HepG2 (cell line): ENCODE results near the gene CCL27. TPM values are rescaled to one million over a fixed set of nuclear protein-coding genes. Genes with fewer than 3 reads are reported as not detected.

Source experiments
- ATAC-seq: fragments of 200-7000 bp; cut with Tn5 transposase; 3 replicates; pipeline ENCODE4 v1.9.1; 2020; ENCODE audit warnings: mild to moderate bottlenecking, moderate library complexity
- BruUV-seq: library from RNA; stranded (reverse); fragments of 400-500 nt; replicated peaks from 2 replicates; lab custom pipeline; 2021; lab: Mats Ljungman, UMichigan
- CTCF ChIA-PET: fragments of 300-600 bp; formaldehyde crosslinking; extraction: SDS; loops from one replicate; lab custom pipeline; 2021; ENCODE audit warnings: low total read pairs, inconsistent platforms, low intra/inter-chr PET ratio; lab: Yijun Ruan, JAX
- POLR2A ChIA-PET: fragments of 350-600 bp; sonication (Branson Sonifier 250); formaldehyde crosslinking; loops from one replicate; lab custom pipeline; 2020; ENCODE audit warnings: antibody characterized with exemption, inconsistent platforms; lab: Yijun Ruan, JAX
- DNase-seq: peaks from one replicate; pipeline ENCODE4 v3.0.0-alpha.2; 2015; ENCODE audit warnings: low spot score
- FAIRE-seq: peaks from 3 replicates; lab custom pipeline; 2011; peaks lifted over from hg19 to GRCh38; lab: Jason Lieb, UNC
- H2AFZ ChIP-seq: one replicate; pipeline ENCODE4 v1.6.1; 2011; ENCODE audit warnings: low read length, inconsistent platforms
- H3K27ac ChIP-seq: fragments of 300-600 bp; 3 replicates; pipeline ENCODE4 v1.8.0; 2011; ENCODE audit warnings: mixed run types, mild to moderate bottlenecking, mixed read lengths, low read length, inconsistent platforms; ENCODE audit not compliant: insufficient read depth; ENCODE audit errors: extremely low read length
- H3K27me3 ChIP-seq, 2 experiments: fragments of 200-600 bp in 1 of 2; 2 replicates in 1 of 2; 3 replicates in 1 of 2; pipeline versions ENCODE4 v1.6.0 to v1.8.0; 2011; ENCODE audit warnings: low read length in 2 of 2, mild to moderate bottlenecking in 2 of 2, moderate library complexity in 2 of 2, inconsistent platforms in 1 of 2; ENCODE audit not compliant: insufficient read depth in 2 of 2, control insufficient read depth in 1 of 2
- H3K36me3 ChIP-seq, 2 experiments: fragments of 200-600 bp in 1 of 2; replicated peaks in 1 of 2; 2 replicates in 1 of 2; 3 replicates in 1 of 2; pipeline versions ENCODE4 v1.5.1 to v1.8.0; 2011; ENCODE audit warnings: low read length in 2 of 2, inconsistent platforms in 1 of 2; ENCODE audit not compliant: insufficient read depth in 2 of 2, control insufficient read depth in 1 of 2
- H3K4me1 ChIP-seq: 2 replicates; pipeline ENCODE4 v1.5.1; 2012; ENCODE audit warnings: low read length, inconsistent platforms; ENCODE audit not compliant: insufficient read depth
- H3K4me2 ChIP-seq: 2 replicates; pipeline ENCODE4 v1.6.0; 2011; ENCODE audit warnings: low read depth, low read length, inconsistent platforms
- H3K4me3 ChIP-seq, 3 experiments: fragments of 200-600 bp in 1 of 3; sonication (generic), shearing (Covaris generic) in 1 of 3; replicated peaks in 1 of 3; 2 replicates each; pipeline ENCODE4 v1.5.1; 2011 to 2016; ENCODE audit warnings: low read length in 3 of 3, inconsistent platforms in 2 of 3, low read depth in 2 of 3, mild to moderate bottlenecking in 2 of 3, control low read depth in 1 of 3, mixed read lengths in 1 of 3; ENCODE audit not compliant: insufficient read depth in 1 of 3
- H3K79me2 ChIP-seq: one replicate; pipeline ENCODE4 v1.6.1; 2011; ENCODE audit warnings: low read length, inconsistent platforms; ENCODE audit not compliant: insufficient read depth
- H3K9ac ChIP-seq: 2 replicates; pipeline ENCODE4 v1.6.0; 2011; ENCODE audit warnings: mild to moderate bottlenecking, low read depth, low read length, inconsistent platforms; ENCODE audit not compliant: insufficient read depth
- H3K9me3 ChIP-seq: 2 replicates; pipeline ENCODE4 v1.5.1; 2012; ENCODE audit warnings: mild to moderate bottlenecking, low read length
- H4K20me1 ChIP-seq: 2 replicates; pipeline ENCODE4 v1.6.0; 2011; ENCODE audit warnings: inconsistent platforms, mild to moderate bottlenecking, low read length, moderate library complexity; ENCODE audit not compliant: insufficient read depth
- AGO2 ChIP-seq: fragments of 200-400 bp; formaldehyde crosslinking; optimal IDR thresholded peaks from 2 replicates; pipeline ENCODE3; 2017; ENCODE audit warnings: mild to moderate bottlenecking, low read depth, low read length, moderate library complexity
- FOXJ3 ChIP-seq: sonication (generic); formaldehyde crosslinking; IDR thresholded peaks from 2 replicates; pipeline ENCODE4 v1.4.0; 2020; ENCODE audit warnings: missing genetic modification reagents, mild to moderate bottlenecking, borderline replicate concordance
- HOXA5 ChIP-seq: sonication (generic); formaldehyde crosslinking; IDR thresholded peaks from 2 replicates; pipeline ENCODE4 v1.4.0; 2020; ENCODE audit warnings: missing genetic modification reagents
- ISL2 ChIP-seq: sonication (generic); formaldehyde crosslinking; IDR thresholded peaks from 2 replicates; pipeline ENCODE4 v1.5.0; 2020; ENCODE audit warnings: missing genetic modification reagents
- KDM2A ChIP-seq: sonication (generic); formaldehyde crosslinking; IDR thresholded peaks from 2 replicates; pipeline ENCODE4 v1.4.0; 2020; ENCODE audit warnings: low read depth, missing genetic modification reagents, borderline replicate concordance
- PAWR ChIP-seq: sonication (generic); formaldehyde crosslinking; IDR thresholded peaks from 2 replicates; pipeline ENCODE4 v1.4.0; 2020; ENCODE audit warnings: missing genetic modification reagents, mild to moderate bottlenecking, borderline replicate concordance
- SPEN ChIP-seq: sonication (generic); formaldehyde crosslinking; IDR thresholded peaks from 2 replicates; pipeline ENCODE4 v1.5.1; 2020; ENCODE audit warnings: low read depth, mild to moderate bottlenecking, missing genetic modification reagents
- TOE1 ChIP-seq: sonication (generic); formaldehyde crosslinking; IDR thresholded peaks from 2 replicates; pipeline ENCODE4 v1.4.0; 2020; ENCODE audit warnings: mild to moderate bottlenecking, missing genetic modification reagents
- ZNF337 ChIP-seq: sonication (generic); formaldehyde crosslinking; IDR thresholded peaks from 2 replicates; pipeline ENCODE4 v1.5.1; 2020; ENCODE audit warnings: missing genetic modification reagents, low read depth, mild to moderate bottlenecking, borderline replicate concordance
- ZNF569 ChIP-seq: sonication (generic); formaldehyde crosslinking; IDR thresholded peaks from 2 replicates; pipeline ENCODE4 v1.5.0; 2020; ENCODE audit warnings: mild to moderate bottlenecking, missing genetic modification reagents, moderate library complexity, borderline replicate concordance
- ZNF607 ChIP-seq: sonication (generic); formaldehyde crosslinking; IDR thresholded peaks from 2 replicates; pipeline ENCODE4 v1.5.1; 2020; ENCODE audit warnings: missing genetic modification reagents, mild to moderate bottlenecking, borderline replicate concordance
- WGBS: methylation state at CpG from one replicate; pipeline ENCODE4 v1.1.6; 2017; ENCODE audit warnings: low lambda C conversion rate; 5-methylcytosine and 5-hydroxymethylcytosine counted together
- in situ Hi-C: cut with HindIII; loops from 2 replicates; pipeline ENCODE4 v1.10.0; 2017; ENCODE audit warnings: low pct_unique_long_range_greater_than_20kb; ENCODE audit not compliant: extremely low pct_ligation_motif_present
- intact Hi-C: fragments of 100-400 bp; cut with micrococcal nuclease; formaldehyde crosslinking; loops from one replicate; pipeline ENCODE4 v1.10.0; 2022; ENCODE audit not compliant: unreplicated experiment
- polyA plus RNA-seq, 8 experiments: library from polyadenylated mRNA; depleted of rRNA in 3 of 8; stranded (reverse) in 7 of 8; unstranded in 1 of 8; fragments of >200 nt; fragmentation: Illumina TruSeq in 4 of 8; extraction: Trizol in 4 of 8; gene quantifications; 2 replicates each; pipeline versions ENCODE4 v1.2.1 to v1.2.3, GENCODE V29; 2011 to 2016; ENCODE audit warnings: low read depth in 4 of 8, missing spikeins in 1 of 8, mixed read lengths in 1 of 8; ENCODE audit not compliant: insufficient read depth in 1 of 8
- total RNA-seq, 5 experiments: library from RNA; depleted of rRNA; stranded (reverse); fragments of >200 nt; fragmentation: Illumina TruSeq; extraction: Trizol; gene quantifications; 2 replicates each; pipeline ENCODE4 v1.2.3, GENCODE V29; 2016; ENCODE audit warnings: low read depth in 1 of 5
- TF ChIP-seq, protein P1 (sequence below): sonication (generic); formaldehyde crosslinking; IDR thresholded peaks from 2 replicates; pipeline ENCODE4 v1.8.0; 2022; ENCODE audit warnings: mild to moderate bottlenecking, missing genetic modification reagents, moderate library complexity
- TF ChIP-seq, protein P2 (sequence below): sonication (generic); formaldehyde crosslinking; IDR thresholded peaks from 2 replicates; pipeline ENCODE4 v1.4.0; 2020; ENCODE audit warnings: mild to moderate bottlenecking, missing genetic modification reagents
- TF ChIP-seq, protein P3 (sequence below): sonication (generic); formaldehyde crosslinking; IDR thresholded peaks from 2 replicates; pipeline ENCODE4 v1.5.1; 2020; ENCODE audit warnings: mild to moderate bottlenecking, moderate library complexity, missing genetic modification reagents
- TF ChIP-seq, protein P4 (sequence below): sonication (generic); formaldehyde crosslinking; IDR thresholded peaks from 2 replicates; pipeline ENCODE4 v1.4.0; 2020; ENCODE audit warnings: missing genetic modification reagents, low read depth, mild to moderate bottlenecking, borderline replicate concordance

Gene CCL27
- total and polyA plus RNA-seq, 2 of the 13 experiments (the other 11 are each of a cell fraction or from before 2014, with no cell fraction given): not detected

DNA sequence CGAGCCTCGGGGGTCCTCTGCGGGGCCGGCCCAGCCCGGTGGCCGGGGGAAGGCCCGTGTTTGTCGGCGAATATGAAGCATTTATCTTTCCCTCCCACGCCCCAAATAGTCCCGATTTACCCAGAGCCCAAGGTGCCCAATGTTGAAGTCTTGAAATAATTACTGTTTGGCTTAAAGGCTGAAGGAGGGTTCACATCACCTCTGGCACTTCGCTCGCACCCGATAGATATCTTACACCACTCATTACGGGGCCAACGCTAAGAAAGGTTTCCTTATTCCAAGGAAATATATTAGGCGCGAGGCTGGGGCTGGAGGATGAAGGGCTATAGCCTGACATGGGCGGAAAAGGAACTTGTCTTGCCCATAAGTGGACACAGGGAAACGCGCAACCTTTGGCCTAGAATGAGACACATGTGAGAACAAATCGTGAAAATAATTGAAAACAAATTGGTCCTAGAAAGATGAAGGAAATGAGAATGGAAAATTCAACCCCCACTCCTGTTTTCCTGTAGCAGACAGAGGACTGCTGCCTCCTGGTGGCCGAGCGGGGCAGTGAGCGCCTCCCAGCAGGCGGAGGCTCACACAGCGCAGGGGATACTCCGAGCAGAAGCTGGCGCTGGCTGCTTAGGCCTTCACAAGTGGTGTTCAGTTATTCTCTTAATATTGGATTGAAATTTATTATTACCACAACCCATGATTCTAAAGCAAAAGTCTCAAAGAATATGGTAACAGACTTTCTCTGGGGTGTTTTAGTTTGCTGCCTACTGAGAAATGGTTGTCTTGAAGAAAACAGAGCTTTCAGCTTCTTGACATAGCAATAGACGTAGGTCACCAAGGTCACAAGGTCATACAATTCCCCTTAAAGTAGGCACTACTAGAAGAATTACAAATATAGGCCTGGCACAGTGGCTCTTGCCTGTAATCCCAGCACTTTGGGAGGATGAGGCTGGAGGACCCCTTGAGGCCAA lies 39.6 kb upstream of the CCL27 start:
- H3K79me2 ChIP-seq: no peaks in the 10 kb centered on the region
- H3K9me3 ChIP-seq: no peaks in the 10 kb centered on the region
- H3K27ac ChIP-seq: no peak overlapping the region
- 4% methylated on average over 21 of the region's 30 CpGs for WGBS
- intact Hi-C loops: loop anchor here (1.0 kb wide), 1 partner anchor 27 kb away; no protein-coding TSS in a partner anchor
- H4K20me1 ChIP-seq: no peaks in the 10 kb centered on the region
- CTCF ChIA-PET: interaction anchor here (1.1 to 4.9 kb wide), 4 partner anchors 26 to 98 kb away, joined by 3 to 178 read pairs (median 13); partner anchors contain the start of gene GALT
- no peak overlapping the region; the same call in 1 of the 2 replicates for H3K9ac ChIP-seq
- peaks cover 10% of the 10 kb centered on the region; the same call in 1 of the 2 replicates for H3K4me1 ChIP-seq
- peaks cover 5 to 18% of the 10 kb centered on the region in 2 experiments; a peak in 4 of 5 replicates for H3K27me3 ChIP-seq
- no peaks in the 10 kb centered on the region for H3K36me3 ChIP-seq
- ATAC-seq: peak; percentile 94
- peak; percentile 47 for DNase-seq
- no TSS peak for BruUV-seq
- peak overlapping the region; percentile 70 for H2AFZ ChIP-seq
- H3K4me3 ChIP-seq: peak overlapping the region; percentile 52 to 72 (median 58)
- POLR2A ChIA-PET: interaction anchor here (0.7 to 1.8 kb wide), 3 partner anchors 26 to 56 kb away, joined by 3 to 6 read pairs (median 3); partner anchors contain the start of gene GALT
- peak overlapping the region; percentile 98 for H3K4me2 ChIP-seq
- in situ Hi-C loops: no loop called here
- FAIRE-seq: peak; percentile 89
- TF ChIP-seq ZNF337 (CRISPR knock-in tag) (no peak), ZNF569 (CRISPR knock-in tag) (no peak), PAWR (CRISPR knock-in tag) (no peak), TOE1 (no peak), ISL2 (CRISPR knock-in tag) (0 out of 2 replicates have a peak, but pooled peaks have one; percentile 29), ZNF607 (no peak), KDM2A (peak; percentile 72), HOXA5 (CRISPR knock-in tag) (peak; percentile 54; the same call in 1 of the 2 replicates), SPEN (CRISPR knock-in tag) (peak; percentile 24; the same call in 1 of the 2 replicates), FOXJ3 (CRISPR knock-in tag) (no peak), AGO2 (no peak)
- TF ChIP-seq, protein P1, sequence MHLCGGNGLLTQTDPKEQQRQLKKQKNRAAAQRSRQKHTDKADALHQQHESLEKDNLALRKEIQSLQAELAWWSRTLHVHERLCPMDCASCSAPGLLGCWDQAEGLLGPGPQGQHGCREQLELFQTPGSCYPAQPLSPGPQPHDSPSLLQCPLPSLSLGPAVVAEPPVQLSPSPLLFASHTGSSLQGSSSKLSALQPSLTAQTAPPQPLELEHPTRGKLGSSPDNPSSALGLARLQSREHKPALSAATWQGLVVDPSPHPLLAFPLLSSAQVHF: no peak
- TF ChIP-seq, protein P2, sequence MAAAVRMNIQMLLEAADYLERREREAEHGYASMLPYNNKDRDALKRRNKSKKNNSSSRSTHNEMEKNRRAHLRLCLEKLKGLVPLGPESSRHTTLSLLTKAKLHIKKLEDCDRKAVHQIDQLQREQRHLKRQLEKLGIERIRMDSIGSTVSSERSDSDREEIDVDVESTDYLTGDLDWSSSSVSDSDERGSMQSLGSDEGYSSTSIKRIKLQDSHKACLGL (CRISPR knock-in tag): 0 out of 2 replicates have a peak, but pooled peaks have one; percentile 8
- TF ChIP-seq, protein P3, sequence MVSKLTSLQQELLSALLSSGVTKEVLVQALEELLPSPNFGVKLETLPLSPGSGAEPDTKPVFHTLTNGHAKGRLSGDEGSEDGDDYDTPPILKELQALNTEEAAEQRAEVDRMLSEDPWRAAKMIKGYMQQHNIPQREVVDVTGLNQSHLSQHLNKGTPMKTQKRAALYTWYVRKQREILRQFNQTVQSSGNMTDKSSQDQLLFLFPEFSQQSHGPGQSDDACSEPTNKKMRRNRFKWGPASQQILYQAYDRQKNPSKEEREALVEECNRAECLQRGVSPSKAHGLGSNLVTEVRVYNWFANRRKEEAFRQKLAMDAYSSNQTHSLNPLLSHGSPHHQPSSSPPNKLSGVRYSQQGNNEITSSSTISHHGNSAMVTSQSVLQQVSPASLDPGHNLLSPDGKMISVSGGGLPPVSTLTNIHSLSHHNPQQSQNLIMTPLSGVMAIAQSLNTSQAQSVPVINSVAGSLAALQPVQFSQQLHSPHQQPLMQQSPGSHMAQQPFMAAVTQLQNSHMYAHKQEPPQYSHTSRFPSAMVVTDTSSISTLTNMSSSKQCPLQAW: no peak
- TF ChIP-seq, protein P4, sequence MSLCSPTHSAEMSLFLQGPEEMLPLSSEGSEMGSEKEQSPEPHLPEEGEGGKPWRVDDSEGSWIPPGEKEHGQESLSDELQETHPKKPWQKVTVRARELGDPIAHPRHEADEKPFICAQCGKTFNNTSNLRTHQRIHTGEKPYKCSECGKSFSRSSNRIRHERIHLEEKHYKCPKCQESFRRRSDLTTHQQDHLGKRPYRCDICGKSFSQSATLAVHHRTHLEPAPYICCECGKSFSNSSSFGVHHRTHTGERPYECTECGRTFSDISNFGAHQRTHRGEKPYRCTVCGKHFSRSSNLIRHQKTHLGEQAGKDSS: no peak
